K562 (cell line): ENCODE results near the gene SLMAP. TPM values are rescaled to one million over a fixed set of nuclear protein-coding genes. Genes with fewer than 3 reads are reported as not detected.

Source experiments
- CBX1 ChIP-seq: sonication (generic); IDR thresholded peaks from 2 replicates; pipeline ENCODE4 v1.6.1; 2016; ENCODE audit warnings: antibody characterized with exemption, low read depth, mild to moderate bottlenecking
- CCNT2 ChIP-seq: IDR thresholded peaks from 2 replicates; pipeline ENCODE4 v1.6.1; 2011; ENCODE audit warnings: borderline replicate concordance, low read depth, mild to moderate bottlenecking, moderate library complexity, mixed read lengths, low read length; ENCODE audit not compliant: insufficient read length; ENCODE audit errors: extremely low read depth
- ESRRB ChIP-seq: fragments of 250-450 bp; sonication (Bioruptor Pico); IDR thresholded peaks from 2 replicates; pipeline ENCODE4 v1.5.0; 2020; ENCODE audit warnings: mild to moderate bottlenecking, moderate library complexity, borderline replicate concordance
- JUND ChIP-seq, 2 experiments: IDR thresholded peaks; 2 replicates in 1 of 2; 3 replicates in 1 of 2; pipeline ENCODE4 v1.6.1; 2011; ENCODE audit warnings: borderline replicate concordance in 2 of 2, low read depth in 2 of 2, low read length in 2 of 2, improper control_type of control experiment in 1 of 2, missing biosample characterization in 1 of 2, missing genetic modification characterization in 1 of 2, missing genetic modification reagents in 1 of 2
- KLF6 ChIP-seq: fragments of 250-450 bp; sonication (Bioruptor Pico); IDR thresholded peaks from 2 replicates; pipeline ENCODE4 v1.4.0; 2020; ENCODE audit warnings: mild to moderate bottlenecking, moderate library complexity, borderline replicate concordance
- LCOR ChIP-seq: sonication (generic); formaldehyde crosslinking; IDR thresholded peaks from 2 replicates; pipeline ENCODE4 v1.8.0; 2022; ENCODE audit warnings: mild to moderate bottlenecking, missing genetic modification reagents
- PRDM10 ChIP-seq: fragments of 450-650 bp; IDR thresholded peaks from 2 replicates; pipeline ENCODE4 v1.6.1; 2018; ENCODE audit not compliant: partially characterized antibody
- RBBP5 ChIP-seq: fragments of 200-600 bp; sonication (generic); IDR thresholded peaks from 2 replicates; pipeline ENCODE4 v1.6.1; 2012; ENCODE audit warnings: borderline replicate concordance, mild to moderate bottlenecking, low read length, control low read depth, inconsistent platforms; ENCODE audit not compliant: insufficient read depth, poor library complexity, severe bottlenecking
- TBL1XR1 ChIP-seq, 2 experiments: IDR thresholded peaks; 2 replicates each; pipeline ENCODE4 v1.6.1; 2012; ENCODE audit warnings: improper control_type of control experiment in 2 of 2, low read length in 2 of 2, mild to moderate bottlenecking in 1 of 2
- VEZF1 ChIP-seq: fragments of 200-800 bp; sonication (Bioruptor generic); IDR thresholded peaks from 2 replicates; pipeline ENCODE4 v1.6.1; 2017; ENCODE audit warnings: missing genetic modification characterization, missing compliant biosample characterization
- ZNF707 ChIP-seq: fragments of 250-450 bp; sonication (Bioruptor Pico); conservative IDR thresholded peaks from 2 replicates; pipeline ENCODE4 v1.8.0; 2022; ENCODE audit warnings: inconsistent platforms, mild to moderate bottlenecking, moderate library complexity
- polyA plus RNA-seq, 8 experiments: library from polyadenylated mRNA; depleted of rRNA in 4 of 8; stranded (reverse) in 5 of 8; unstranded in 3 of 8; fragments of >200 nt; fragmentation: Nextera tagmentation in 2 of 8; fragmentation: Illumina TruSeq in 1 of 8; extraction: Ambion mirVana in 2 of 8; extraction: Trizol in 1 of 8; gene quantifications; 2 replicates each; pipeline versions ENCODE4 v1.2.1 to v1.2.3, GENCODE V29; 2011 to 2014; ENCODE audit warnings: inconsistent platforms in 1 of 8, missing spikeins in 1 of 8
- total RNA-seq, 7 experiments: library from RNA; depleted of rRNA in 6 of 7; stranded (reverse); fragments of >200 nt in 6 of 7; fragmentation: Illumina TruSeq in 2 of 7; extraction: Trizol in 2 of 7; gene quantifications; 2 replicates each; pipeline versions ENCODE4 v1.2.1 to v1.2.3, GENCODE V29; 2011 to 2021; ENCODE audit warnings: low replicate concordance in 1 of 7
- TF ChIP-seq, protein P1 (sequence below), 3 experiments: fragments of 200-800 bp in 1 of 3; fragments of 250-450 bp in 1 of 3; fragments of 450-650 bp in 1 of 3; sonication (Bioruptor Pico) in 1 of 3; sonication (Bioruptor generic) in 1 of 3; formaldehyde crosslinking in 1 of 3; IDR thresholded peaks; 2 replicates each; pipeline versions ENCODE4 v1.6.1 to v1.8.0; 2016 to 2022; ENCODE audit warnings: mild to moderate bottlenecking in 2 of 3, missing genetic modification characterization in 2 of 3, missing compliant biosample characterization in 1 of 3, moderate library complexity in 1 of 3
- TF ChIP-seq, protein P2 (sequence below), 2 experiments: fragments of 450-650 bp in 1 of 2; sonication (generic) in 1 of 2; formaldehyde crosslinking in 1 of 2; IDR thresholded peaks in 1 of 2; conservative IDR thresholded peaks in 1 of 2; 2 replicates each; pipeline versions ENCODE4 v1.6.1 to v1.8.1; 2016 to 2023; ENCODE audit warnings: mild to moderate bottlenecking in 2 of 2, moderate library complexity in 2 of 2, inconsistent platforms in 1 of 2, missing genetic modification reagents in 1 of 2

SLMAP gene
- total and polyA plus RNA-seq, 9 of the 15 experiments (the other 6 are each of a cell fraction or from before 2014, with no cell fraction given) = 12.1 to 50.7 (median 28.3) TPM

DNA sequence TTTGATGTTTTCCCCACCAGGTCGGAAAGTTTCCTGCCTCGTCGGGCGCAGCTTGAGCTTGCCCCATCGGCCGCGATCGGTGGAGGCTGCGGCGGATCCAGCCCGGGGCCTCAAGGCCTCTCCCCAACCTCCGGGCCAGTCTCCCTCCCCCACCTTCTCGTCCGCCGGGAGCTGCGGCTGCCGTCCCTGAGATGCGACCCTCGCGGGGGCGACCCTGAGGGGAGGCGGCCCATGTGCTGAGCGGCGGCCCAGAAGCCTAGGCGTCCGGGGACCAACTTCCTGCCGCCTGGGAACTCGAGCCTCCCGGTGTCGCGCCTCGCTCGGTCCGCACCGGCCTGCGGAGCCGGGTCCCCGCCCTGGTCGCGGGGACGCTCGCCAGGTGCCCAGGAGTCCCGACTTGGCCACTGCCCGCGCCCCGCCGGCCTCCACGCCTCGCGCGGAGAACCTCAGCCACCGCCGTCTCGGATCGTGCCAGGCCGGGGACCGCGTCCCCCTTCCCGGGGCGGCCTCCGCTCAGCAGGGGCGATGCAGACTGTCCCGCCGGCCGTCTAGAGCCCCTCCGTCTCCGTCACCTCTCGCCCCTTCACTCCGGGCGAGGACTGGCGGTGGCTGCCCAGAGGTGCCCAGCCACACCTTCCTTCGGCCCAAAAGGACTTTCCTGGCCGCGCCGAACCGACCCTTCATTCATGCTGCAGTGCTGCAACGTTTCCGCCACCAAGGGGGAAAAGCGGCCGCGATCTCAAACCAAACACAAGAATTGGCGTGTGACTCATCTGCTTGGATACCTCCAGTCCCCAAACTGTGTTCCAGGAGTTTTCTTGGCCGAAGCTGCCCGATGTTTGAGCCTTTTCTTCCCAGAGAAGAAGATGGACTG, 656 bp downstream of the SLMAP start (continued):
- TF ChIP-seq PRDM10 = no peak
- no peak for TF ChIP-seq KLF6 (CRISPR knock-in tag)
- TF ChIP-seq LCOR = 0 out of 2 replicates have a peak, but pooled peaks have one; percentile 3
- TF ChIP-seq, protein P1, sequence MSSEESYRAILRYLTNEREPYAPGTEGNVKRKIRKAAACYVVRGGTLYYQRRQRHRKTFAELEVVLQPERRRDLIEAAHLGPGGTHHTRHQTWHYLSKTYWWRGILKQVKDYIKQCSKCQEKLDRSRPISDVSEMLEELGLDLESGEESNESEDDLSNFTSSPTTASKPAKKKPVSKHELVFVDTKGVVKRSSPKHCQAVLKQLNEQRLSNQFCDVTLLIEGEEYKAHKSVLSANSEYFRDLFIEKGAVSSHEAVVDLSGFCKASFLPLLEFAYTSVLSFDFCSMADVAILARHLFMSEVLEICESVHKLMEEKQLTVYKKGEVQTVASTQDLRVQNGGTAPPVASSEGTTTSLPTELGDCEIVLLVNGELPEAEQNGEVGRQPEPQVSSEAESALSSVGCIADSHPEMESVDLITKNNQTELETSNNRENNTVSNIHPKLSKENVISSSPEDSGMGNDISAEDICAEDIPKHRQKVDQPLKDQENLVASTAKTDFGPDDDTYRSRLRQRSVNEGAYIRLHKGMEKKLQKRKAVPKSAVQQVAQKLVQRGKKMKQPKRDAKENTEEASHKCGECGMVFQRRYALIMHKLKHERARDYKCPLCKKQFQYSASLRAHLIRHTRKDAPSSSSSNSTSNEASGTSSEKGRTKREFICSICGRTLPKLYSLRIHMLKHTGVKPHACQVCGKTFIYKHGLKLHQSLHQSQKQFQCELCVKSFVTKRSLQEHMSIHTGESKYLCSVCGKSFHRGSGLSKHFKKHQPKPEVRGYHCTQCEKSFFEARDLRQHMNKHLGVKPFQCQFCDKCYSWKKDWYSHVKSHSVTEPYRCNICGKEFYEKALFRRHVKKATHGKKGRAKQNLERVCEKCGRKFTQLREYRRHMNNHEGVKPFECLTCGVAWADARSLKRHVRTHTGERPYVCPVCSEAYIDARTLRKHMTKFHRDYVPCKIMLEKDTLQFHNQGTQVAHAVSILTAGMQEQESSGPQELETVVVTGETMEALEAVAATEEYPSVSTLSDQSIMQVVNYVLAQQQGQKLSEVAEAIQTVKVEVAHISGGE (CRISPR knock-in tag; IDR thresholded peaks at IDR 0.05) = peak in 1 of 3 experiments; percentile 40; a peak in 1 of 6 replicates
- peak; percentile 71 for TF ChIP-seq RBBP5
- TF ChIP-seq JUND (IDR thresholded peaks at IDR 0.05; ENCODE audit: borderline replicate concordance, low read depth, low read length) = peak; percentile 46; the same call in 1 of the 2 replicates
- no peak; the same call in 2 of the 3 replicates for TF ChIP-seq JUND (tag; IDR thresholded peaks at IDR 0.05; ENCODE audit: borderline replicate concordance, low read depth, low read length)
- TF ChIP-seq TBL1XR1 (IDR thresholded peaks at IDR 0.05; ENCODE audit: low read length in 2 of 2) = no peak
- no peak for TF ChIP-seq CBX1
- TF ChIP-seq ESRRB (CRISPR knock-in tag) = no peak
- TF ChIP-seq CCNT2 = peak; percentile 11
- no peak for TF ChIP-seq VEZF1 (CRISPR knock-in tag)
- TF ChIP-seq, protein P2, sequence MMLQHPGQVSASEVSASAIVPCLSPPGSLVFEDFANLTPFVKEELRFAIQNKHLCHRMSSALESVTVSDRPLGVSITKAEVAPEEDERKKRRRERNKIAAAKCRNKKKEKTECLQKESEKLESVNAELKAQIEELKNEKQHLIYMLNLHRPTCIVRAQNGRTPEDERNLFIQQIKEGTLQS (IDR thresholded peaks at IDR 0.05) = peak; percentile 61
- TF ChIP-seq, protein P2 (CRISPR knock-in tag; conservative IDR thresholded peaks at IDR 0.05) = no peak
- TF ChIP-seq ZNF707 (CRISPR knock-in tag) = no peak
